SK-N-SH (cell line): Measurements from ENCODE around the gene ETV6. TPM values are rescaled to one million over a fixed set of nuclear protein-coding genes. Genes with fewer than 3 reads are reported as not detected.

Experiments used
- CTCF ChIA-PET: fragments of 300-600, 350-600 bp; formaldehyde crosslinking; extraction: SDS; loops from one replicate; lab custom pipeline; 2021; lab: Yijun Ruan, JAX
- POLR2A ChIA-PET: fragments of 350-600 bp; sonication (Branson Sonifier 250); formaldehyde crosslinking; extraction: SDS; loops from one replicate; lab custom pipeline; 2020; ENCODE audit warnings: antibody characterized with exemption, inconsistent platforms; lab: Yijun Ruan, JAX
- DNase-seq: peaks from one replicate; pipeline ENCODE4 v3.0.0; 2012
- H2AFZ ChIP-seq: fragments of 200-600 bp; sonication (generic); 2 replicates; pipeline ENCODE4 v1.8.1; 2016; ENCODE audit warnings: antibody characterized with exemption, mild to moderate bottlenecking, low read depth
- H3F3A ChIP-seq: fragments of 200-600 bp; sonication (generic); replicated peaks from 2 replicates; pipeline ENCODE3; 2016; ENCODE audit warnings: antibody characterized with exemption, mild to moderate bottlenecking; ENCODE audit not compliant: insufficient read depth
- H3K27ac ChIP-seq, 2 experiments: fragments of 200-500 bp in 1 of 2; fragments of 200-600 bp in 1 of 2; sonication (Bioruptor generic) in 1 of 2; sonication (generic), shearing (Covaris generic) in 1 of 2; 2 replicates each; pipeline versions ENCODE4 v1.5.1 to v1.6.1; 2014 to 2016; ENCODE audit warnings: low read depth in 2 of 2, inconsistent platforms in 1 of 2, low read length in 1 of 2, mild to moderate bottlenecking in 1 of 2, mixed read lengths in 1 of 2
- H3K27me3 ChIP-seq: fragments of 200-600 bp; sonication (generic), shearing (Covaris generic); 2 replicates; pipeline ENCODE4 v1.6.1; 2016; ENCODE audit warnings: mixed run types; ENCODE audit not compliant: insufficient read depth
- H3K36me3 ChIP-seq, 2 experiments: fragments of 200-500 bp in 1 of 2; fragments of 200-600 bp in 1 of 2; sonication (Bioruptor generic) in 1 of 2; sonication (generic) in 1 of 2; replicated peaks in 1 of 2; 2 replicates each; pipeline versions ENCODE3 to v1.5.1; 2014 to 2016; ENCODE audit warnings: low read length in 1 of 2, mild to moderate bottlenecking in 1 of 2; ENCODE audit not compliant: insufficient read depth in 2 of 2, control insufficient read depth in 1 of 2
- H3K4me1 ChIP-seq, 2 experiments: fragments of 200-500 bp in 1 of 2; fragments of 200-600 bp in 1 of 2; sonication (Bioruptor generic) in 1 of 2; sonication (generic), shearing (Covaris generic) in 1 of 2; 2 replicates each; pipeline versions ENCODE4 v1.5.1 to v1.6.1; 2014 to 2016; ENCODE audit warnings: low read depth in 1 of 2, low read length in 1 of 2, mixed run types in 1 of 2; ENCODE audit not compliant: insufficient read depth in 2 of 2, control insufficient read depth in 1 of 2
- H3K4me2 ChIP-seq: fragments of 200-600 bp; sonication (generic), shearing (Covaris generic); 2 replicates; pipeline ENCODE4 v1.6.1; 2017; ENCODE audit warnings: mixed run types
- H3K4me3 ChIP-seq, 2 experiments: fragments of 200-500 bp in 1 of 2; fragments of 200-600 bp in 1 of 2; sonication (Bioruptor generic) in 1 of 2; sonication (generic), shearing (Covaris generic) in 1 of 2; 2 replicates each; pipeline versions ENCODE4 v1.5.1 to v1.8.1; 2014 to 2016; ENCODE audit warnings: low read depth in 2 of 2, inconsistent platforms in 1 of 2, low read length in 1 of 2, mild to moderate bottlenecking in 1 of 2, mixed read lengths in 1 of 2, moderate library complexity in 1 of 2
- H3K79me2 ChIP-seq: fragments of 200-600 bp; sonication (generic); 2 replicates; pipeline ENCODE4 v1.8.1; 2017; ENCODE audit warnings: mild to moderate bottlenecking; ENCODE audit not compliant: insufficient read depth
- H3K9ac ChIP-seq: fragments of 200-600 bp; sonication (generic); 2 replicates; pipeline ENCODE4 v1.6.1; 2017; ENCODE audit warnings: mixed run types
- H3K9me2 ChIP-seq: fragments of 200-600 bp; sonication (generic); 2 replicates; pipeline ENCODE4 v1.6.1; 2017; ENCODE audit warnings: mixed run types
- H3K9me3 ChIP-seq: fragments of 200-600 bp; sonication (generic); 2 replicates; pipeline ENCODE4 v1.6.1; 2017; ENCODE audit warnings: mixed run types, mild to moderate bottlenecking, moderate library complexity
- H4K20me1 ChIP-seq: fragments of 200-600 bp; sonication (generic); 2 replicates; pipeline ENCODE4 v1.6.1; 2017; ENCODE audit warnings: mild to moderate bottlenecking, mixed run types; ENCODE audit not compliant: insufficient read depth
- CTCF ChIP-seq: fragments of 200-600 bp; sonication (generic); IDR thresholded peaks from 2 replicates; pipeline ENCODE4 v1.6.1; 2017; ENCODE audit warnings: antibody characterized with exemption, mild to moderate bottlenecking, moderate library complexity
- EP300 ChIP-seq, 2 experiments: IDR thresholded peaks; 2 replicates each; pipeline versions ENCODE4 v1.4.0 to v1.6.1; 2012; ENCODE audit warnings: borderline replicate concordance in 1 of 2, low read depth in 1 of 2, low read length in 1 of 2
- FOSL2 ChIP-seq: IDR thresholded peaks from 2 replicates; pipeline ENCODE4 v1.4.0; 2012; ENCODE audit warnings: low read depth, mild to moderate bottlenecking, moderate library complexity, borderline replicate concordance
- JUND ChIP-seq: IDR thresholded peaks from 2 replicates; pipeline ENCODE4 v1.4.0; 2012
- MEF2A ChIP-seq: IDR thresholded peaks from 2 replicates; pipeline ENCODE4 v1.4.0; 2012; ENCODE audit warnings: low read depth, borderline replicate concordance
- MXI1 ChIP-seq: IDR thresholded peaks from 2 replicates; pipeline ENCODE4 v1.6.1; 2012; ENCODE audit warnings: mild to moderate bottlenecking, low read depth, low read length, improper control_type of control experiment
- NFIC ChIP-seq: IDR thresholded peaks from 2 replicates; pipeline ENCODE4 v1.4.0; 2012; ENCODE audit warnings: borderline replicate concordance
- PBX3 ChIP-seq: IDR thresholded peaks from 2 replicates; pipeline ENCODE4; 2012
- POLR2AphosphoS5 ChIP-seq: IDR thresholded peaks from 2 replicates; pipeline ENCODE4 v1.6.1; 2012; ENCODE audit warnings: low read depth, low read length
- RFX5 ChIP-seq: IDR thresholded peaks from 2 replicates; pipeline ENCODE4 v1.6.1; 2012; ENCODE audit warnings: mild to moderate bottlenecking, improper control_type of control experiment, low read length
- RXRA ChIP-seq: IDR thresholded peaks from 2 replicates; pipeline ENCODE4 v1.4.0; 2012; ENCODE audit warnings: low read depth, mild to moderate bottlenecking, borderline replicate concordance
- SMC3 ChIP-seq: IDR thresholded peaks from 2 replicates; pipeline ENCODE4 v1.6.1; 2012; ENCODE audit warnings: low read depth, low read length, improper control_type of control experiment
- YY1 ChIP-seq: IDR thresholded peaks from 2 replicates; pipeline ENCODE4 v1.4.0; 2012; ENCODE audit warnings: low read depth, mild to moderate bottlenecking
- WGBS: methylation state at CpG from one replicate; pipeline ENCODE4 v1.1.6; 2017; ENCODE audit warnings: low lambda C conversion rate; 5-methylcytosine and 5-hydroxymethylcytosine counted together
- polyA plus RNA-seq, 3 experiments: library from polyadenylated mRNA; depleted of rRNA; stranded (reverse); fragments of >200 nt; gene quantifications; 2 replicates each; pipeline ENCODE4 v1.2.3, GENCODE V29; 2012
- TF ChIP-seq, protein P1 (sequence below): fragments of 150-350 bp; IDR thresholded peaks from 2 replicates; pipeline ENCODE4 v1.6.1; 2016; ENCODE audit warnings: mild to moderate bottlenecking, low read depth, low read length

Gene ETV6
- polyA plus RNA-seq, 1 of the 3 experiments (the other 2 are of a cell fraction), result 4.0 TPM

DNA sequence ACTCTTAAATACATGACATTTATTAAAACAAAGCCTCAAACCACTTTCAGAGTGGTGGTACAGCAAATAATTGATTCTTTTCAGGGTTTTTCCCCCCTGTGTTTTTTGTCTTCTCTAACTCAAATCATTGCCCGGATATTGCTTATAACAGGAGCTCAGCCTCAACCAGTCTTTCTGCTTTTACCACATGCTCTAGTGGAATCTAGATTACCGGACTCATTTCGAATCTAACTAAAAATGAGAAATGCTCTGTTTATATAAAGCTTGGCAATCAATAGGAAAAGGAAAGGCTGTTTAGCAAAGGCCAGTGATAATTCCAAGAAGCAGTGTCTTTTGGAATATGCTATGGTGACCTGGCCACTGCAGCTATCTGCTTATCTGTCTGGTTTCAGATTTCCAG lies 161.5 kb downstream of the ETV6 start (continued):
- no peak for TF ChIP-seq CTCF
- TF ChIP-seq RXRA, result no peak
- no peak for TF ChIP-seq FOSL2
- no peak for TF ChIP-seq PBX3
- TF ChIP-seq POLR2AphosphoS5, result no peak
- TF ChIP-seq, all 33 proteins: peak for 0

- Histone ChIP-seq H3K4me2 (peak overlapping the region; percentile 67), H4K20me1 (no peaks in the 10 kb centered on the region), H3K9me2 (no peaks in the 10 kb centered on the region), H3K27ac (peak overlapping the region; percentile 45 to 84; a peak in 2 of 4 replicates), H2AFZ (no peak overlapping the region), H3K4me3 (no peak overlapping the region), H3F3A (peaks cover 6% of the 10 kb centered on the region), H3K36me3 (no peaks in the 10 kb centered on the region), H3K27me3 (no peaks in the 10 kb centered on the region), H3K9ac (peak overlapping the region; percentile 13; the same call in 1 of the 2 replicates), H3K4me1 (peaks cover 17 to 37% of the 10 kb centered on the region in 2 experiments), H3K79me2 (peaks cover 20% of the 10 kb centered on the region; the same call in 1 of the 2 replicates), H3K9me3 (no peaks in the 10 kb centered on the region)
- no peak for TF ChIP-seq EP300 (IDR thresholded peaks at IDR 0.05; ENCODE audit: borderline replicate concordance in 1 of 2, low read depth in 1 of 2, low read length in 1 of 2)
- no peak for TF ChIP-seq SMC3
- TF ChIP-seq NFIC, result no peak
- no peak for TF ChIP-seq JUND
- TF ChIP-seq, protein P1, sequence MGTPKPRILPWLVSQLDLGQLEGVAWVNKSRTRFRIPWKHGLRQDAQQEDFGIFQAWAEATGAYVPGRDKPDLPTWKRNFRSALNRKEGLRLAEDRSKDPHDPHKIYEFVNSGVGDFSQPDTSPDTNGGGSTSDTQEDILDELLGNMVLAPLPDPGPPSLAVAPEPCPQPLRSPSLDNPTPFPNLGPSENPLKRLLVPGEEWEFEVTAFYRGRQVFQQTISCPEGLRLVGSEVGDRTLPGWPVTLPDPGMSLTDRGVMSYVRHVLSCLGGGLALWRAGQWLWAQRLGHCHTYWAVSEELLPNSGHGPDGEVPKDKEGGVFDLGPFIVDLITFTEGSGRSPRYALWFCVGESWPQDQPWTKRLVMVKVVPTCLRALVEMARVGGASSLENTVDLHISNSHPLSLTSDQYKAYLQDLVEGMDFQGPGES, result no peak
- no peak for TF ChIP-seq MXI1
- no peak for TF ChIP-seq YY1
- no peak for TF ChIP-seq POLR2AphosphoS5
- no peak for TF ChIP-seq RFX5
- TF ChIP-seq MEF2A, result no peak
- DNase-seq, result no peak
- CTCF ChIA-PET, result interaction anchor here (1.0 to 2.3 kb wide), 6 partner anchors 14 to 231 kb away, joined by 3 to 7 read pairs (median 4); no protein-coding TSS in a partner anchor
- WGBS, result 94% methylated on average over 2 of the region's 2 CpGs
- POLR2A ChIA-PET, result interaction anchor here (0.6 kb wide), 1 partner anchor 16 kb away, joined by 3 read pairs; no protein-coding TSS in a partner anchor
Measured at GRCh38 chr12:11812241-11812585, 162.7 kb downstream of the ETV6 start.
